Transverse colon (tissue), 3 donors: ENCODE data around the gene IL18R1.

Experiments
- EP300 ChIP-seq: sonication (generic); formaldehyde crosslinking; IDR thresholded peaks from one replicate; pipeline ENCODE4 v1.6.1; 2017; ENCODE audit warnings: antibody characterized with exemption, low read depth
- POLR2A ChIP-seq: fragments of 450-650 bp; IDR thresholded peaks from one replicate; pipeline ENCODE4 v1.6.1; 2016; ENCODE audit warnings: antibody characterized with exemption, mild to moderate bottlenecking, moderate library complexity
- TF ChIP-seq, protein P1 (sequence below), 5 experiments: fragments of 200-600 bp in 3 of 5; fragments of 450-650 bp in 2 of 5; sonication (generic) in 3 of 5; IDR thresholded peaks; 1 replicate in 2 of 5; 2 replicates in 3 of 5; pipeline ENCODE4 v1.5.1; 2016 to 2017; ENCODE audit warnings: antibody characterized with exemption in 5 of 5, inconsistent platforms in 3 of 5, mild to moderate bottlenecking in 2 of 5, moderate library complexity in 1 of 5

DNA sequence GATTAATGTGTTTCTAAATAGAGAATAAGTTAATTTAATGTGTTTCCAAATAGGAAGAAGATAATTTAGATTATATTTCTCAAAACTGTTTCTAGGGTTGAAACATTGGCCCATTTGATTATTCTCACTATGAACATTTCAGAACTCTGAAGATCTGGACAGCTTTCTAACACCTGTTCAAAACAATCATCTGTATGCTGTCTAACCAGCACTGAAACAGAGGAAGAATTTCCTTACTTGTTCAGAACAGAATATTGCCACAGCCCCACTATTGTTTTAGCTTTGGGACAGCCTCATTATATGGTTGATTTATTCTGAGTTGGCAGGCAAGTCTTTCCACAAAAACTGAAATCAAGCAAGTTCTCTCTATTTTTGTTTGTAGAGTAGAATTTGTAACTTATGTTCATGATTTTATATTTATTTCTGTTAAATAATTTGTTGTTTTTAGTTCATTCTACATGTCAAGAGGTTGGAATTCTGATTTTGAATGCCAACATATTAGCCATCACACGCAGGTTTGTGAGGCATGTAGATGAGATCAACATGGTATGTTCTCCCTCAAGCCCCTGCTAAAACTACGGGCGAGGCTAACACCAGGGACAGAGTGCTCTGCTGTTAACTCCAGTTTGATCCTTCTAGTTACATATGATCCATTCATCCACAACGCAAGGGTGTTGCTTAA, 78.5 kb downstream of the IL18R1 start:
- TF ChIP-seq, protein P1, sequence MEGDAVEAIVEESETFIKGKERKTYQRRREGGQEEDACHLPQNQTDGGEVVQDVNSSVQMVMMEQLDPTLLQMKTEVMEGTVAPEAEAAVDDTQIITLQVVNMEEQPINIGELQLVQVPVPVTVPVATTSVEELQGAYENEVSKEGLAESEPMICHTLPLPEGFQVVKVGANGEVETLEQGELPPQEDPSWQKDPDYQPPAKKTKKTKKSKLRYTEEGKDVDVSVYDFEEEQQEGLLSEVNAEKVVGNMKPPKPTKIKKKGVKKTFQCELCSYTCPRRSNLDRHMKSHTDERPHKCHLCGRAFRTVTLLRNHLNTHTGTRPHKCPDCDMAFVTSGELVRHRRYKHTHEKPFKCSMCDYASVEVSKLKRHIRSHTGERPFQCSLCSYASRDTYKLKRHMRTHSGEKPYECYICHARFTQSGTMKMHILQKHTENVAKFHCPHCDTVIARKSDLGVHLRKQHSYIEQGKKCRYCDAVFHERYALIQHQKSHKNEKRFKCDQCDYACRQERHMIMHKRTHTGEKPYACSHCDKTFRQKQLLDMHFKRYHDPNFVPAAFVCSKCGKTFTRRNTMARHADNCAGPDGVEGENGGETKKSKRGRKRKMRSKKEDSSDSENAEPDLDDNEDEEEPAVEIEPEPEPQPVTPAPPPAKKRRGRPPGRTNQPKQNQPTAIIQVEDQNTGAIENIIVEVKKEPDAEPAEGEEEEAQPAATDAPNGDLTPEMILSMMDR (IDR thresholded peaks at IDR 0.05) = no peak
- TF ChIP-seq EP300 = no peak
- no peak for TF ChIP-seq POLR2A
